Adrenal gland (tissue), 5 donors: Measurements from ENCODE around the gene SUN5.

ENCODE experiments used
- POLR2A ChIP-seq, 2 donors: fragments of 450-650 bp; IDR thresholded peaks; one replicate each; pipeline ENCODE4 v1.6.1; 2017; ENCODE audit warnings: antibody characterized with exemption in 2 of 2, mild to moderate bottlenecking in 2 of 2, moderate library complexity in 1 of 2
- TF ChIP-seq, protein P1 (sequence below), 6 experiments: fragments of 450-650 bp in 4 of 6; fragments of 200-600 bp in 2 of 6; sonication (generic) in 1 of 6; IDR thresholded peaks; 1 replicate in 5 of 6; 2 replicates in 1 of 6; pipeline versions ENCODE4 v1.5.1 to v1.8.0; 2016 to 2021; ENCODE audit warnings: antibody characterized with exemption in 6 of 6, mild to moderate bottlenecking in 2 of 6, moderate library complexity in 1 of 6
- donor health status: DM: no; HTN: no; CAD: no.

DNA sequence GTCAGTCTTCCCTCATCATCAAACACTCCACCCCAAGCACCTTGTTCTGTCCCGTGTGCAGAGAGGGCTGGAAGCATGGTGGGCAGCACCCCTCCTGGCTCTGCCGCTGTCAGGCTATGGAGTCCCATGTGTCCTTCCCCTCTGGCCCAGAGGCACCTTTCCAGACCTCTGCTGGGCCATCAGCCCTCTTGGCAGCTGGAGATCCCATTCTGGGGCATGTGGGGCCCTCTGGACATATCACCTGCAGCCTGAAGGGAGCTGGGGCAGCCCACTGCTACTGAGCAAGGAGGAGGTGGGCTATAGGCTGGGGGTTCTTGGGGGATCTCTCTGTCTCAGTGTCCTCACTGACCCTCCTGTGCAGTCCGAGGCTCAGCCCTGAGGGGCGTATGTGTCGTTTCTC is 42.2 kb downstream of the SUN5 start:
- TF ChIP-seq, protein P1, sequence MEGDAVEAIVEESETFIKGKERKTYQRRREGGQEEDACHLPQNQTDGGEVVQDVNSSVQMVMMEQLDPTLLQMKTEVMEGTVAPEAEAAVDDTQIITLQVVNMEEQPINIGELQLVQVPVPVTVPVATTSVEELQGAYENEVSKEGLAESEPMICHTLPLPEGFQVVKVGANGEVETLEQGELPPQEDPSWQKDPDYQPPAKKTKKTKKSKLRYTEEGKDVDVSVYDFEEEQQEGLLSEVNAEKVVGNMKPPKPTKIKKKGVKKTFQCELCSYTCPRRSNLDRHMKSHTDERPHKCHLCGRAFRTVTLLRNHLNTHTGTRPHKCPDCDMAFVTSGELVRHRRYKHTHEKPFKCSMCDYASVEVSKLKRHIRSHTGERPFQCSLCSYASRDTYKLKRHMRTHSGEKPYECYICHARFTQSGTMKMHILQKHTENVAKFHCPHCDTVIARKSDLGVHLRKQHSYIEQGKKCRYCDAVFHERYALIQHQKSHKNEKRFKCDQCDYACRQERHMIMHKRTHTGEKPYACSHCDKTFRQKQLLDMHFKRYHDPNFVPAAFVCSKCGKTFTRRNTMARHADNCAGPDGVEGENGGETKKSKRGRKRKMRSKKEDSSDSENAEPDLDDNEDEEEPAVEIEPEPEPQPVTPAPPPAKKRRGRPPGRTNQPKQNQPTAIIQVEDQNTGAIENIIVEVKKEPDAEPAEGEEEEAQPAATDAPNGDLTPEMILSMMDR (IDR thresholded peaks at IDR 0.05) = no peak
- no peak for TF ChIP-seq POLR2A (IDR thresholded peaks at IDR 0.05)
